ENCODE data around the gene SAG.

- TF ChIP-seq POLR2AphosphoS5 (IDR thresholded peaks at IDR 0.05; ENCODE audit: low read depth, low read length): no peak
- TF ChIP-seq CTCF (IDR thresholded peaks at IDR 0.05): no peak
- TF ChIP-seq REST (IDR thresholded peaks at IDR 0.05; ENCODE audit: insufficient read depth in 1 of 2, low read depth in 2 of 2, low read length in 1 of 2): no peak
- no peak for TF ChIP-seq SIN3A (IDR thresholded peaks at IDR 0.05; ENCODE audit: borderline replicate concordance, insufficient read depth, low read depth, low read length)
- no peak for TF ChIP-seq TCF7L2 (IDR thresholded peaks at IDR 0.05; ENCODE audit: low read depth, low read length)
Measured at GRCh38 chr2:233321166-233321565, 13.6 kb downstream of the SAG start.

Data from Panc1 (cell line).